Measurements from ENCODE around the gene RSPRY1. TPM values are rescaled to one million over a fixed set of nuclear protein-coding genes. Genes with fewer than 3 reads are reported as not detected.

Gene RSPRY1
- total RNA-seq, 1 donor from 2014 or later, result 76.8 TPM

DNA sequence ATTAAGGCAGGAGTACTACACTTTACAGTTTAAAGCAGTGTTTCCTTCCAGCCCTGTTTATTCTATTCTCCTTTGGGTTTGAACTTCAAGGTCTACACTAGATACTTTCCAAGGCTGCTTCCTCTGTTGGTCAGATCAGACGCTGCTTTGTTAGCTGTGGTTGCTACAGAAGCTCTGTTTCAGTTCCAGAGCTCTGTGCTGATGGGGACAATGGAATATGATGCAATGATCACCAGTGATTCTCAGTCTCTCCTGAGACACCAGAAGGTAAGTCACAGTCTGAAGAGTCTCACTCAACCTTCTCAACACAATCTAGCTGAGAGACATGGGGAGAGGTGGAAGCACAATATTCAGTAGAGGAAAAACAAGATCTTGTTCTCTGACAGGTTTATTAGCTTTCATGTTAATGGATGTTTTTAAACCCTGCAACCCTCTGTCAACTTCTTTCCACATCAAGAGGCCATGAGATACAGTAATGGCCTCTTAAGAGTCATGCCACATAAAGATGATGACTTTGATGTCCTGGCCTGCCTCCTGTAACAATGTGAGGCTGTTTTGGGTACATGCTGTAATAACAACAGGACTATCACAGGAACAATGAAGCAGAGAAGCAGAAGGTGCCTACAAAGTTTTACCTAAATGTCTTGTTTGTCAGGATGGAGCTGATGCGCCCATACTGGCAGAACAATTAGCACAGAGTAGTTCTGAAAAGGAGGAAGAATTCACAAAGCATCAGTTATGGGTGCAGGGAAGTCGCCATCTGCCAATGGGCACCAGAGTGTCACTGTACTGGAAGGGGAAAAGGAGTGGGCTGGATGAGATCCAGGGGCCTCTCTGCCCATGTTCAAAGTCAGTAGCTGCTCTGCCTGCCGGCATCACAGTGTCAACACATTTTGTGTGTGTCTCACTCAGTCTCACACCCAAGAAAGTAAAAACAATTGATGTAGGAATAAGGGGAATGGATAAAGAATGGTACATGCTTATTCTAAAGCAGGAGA is 33.7 kb upstream of the RSPRY1 start:
- Histone ChIP-seq H2AFZ (ENCODE audit: low read depth, low read length) (no peak overlapping the region), H3K9ac (ENCODE audit: low read length) (no peak overlapping the region), H3K4me1 (ENCODE audit: insufficient read depth, low read length) (peaks cover 8% of the 10 kb centered on the region), H3K36me3 (ENCODE audit: insufficient read depth, low read length) (peaks cover 21% of the 10 kb centered on the region), H3K4me2 (ENCODE audit: low read length) (no peak overlapping the region), H3K27me3 (ENCODE audit: insufficient read depth, low read length) (no peaks in the 10 kb centered on the region), H3K27ac (ENCODE audit: low read depth, low read length) (no peak overlapping the region), H3K79me2 (ENCODE audit: insufficient read depth, low read length) (no peaks in the 10 kb centered on the region), H3K4me3 (ENCODE audit: insufficient read depth, low read depth, low read length) (no peak overlapping the region), H4K20me1 (ENCODE audit: insufficient read depth, low read length) (no peaks in the 10 kb centered on the region), H3K9me3 (ENCODE audit: insufficient read depth, low read depth, low read length) (no peaks in the 10 kb centered on the region)
- Mint-ChIP-seq H3K27me3 (ENCODE audit: low read depth, unreplicated experiment) (no peaks in the 10 kb centered on the region), H3K9me3 (ENCODE audit: unreplicated experiment) (peaks cover 2% of the 10 kb centered on the region), H3K4me1 (ENCODE audit: low read depth, unreplicated experiment) (peaks cover 9% of the 10 kb centered on the region), H3K36me3 (ENCODE audit: low read depth, unreplicated experiment) (peaks cover 41% of the 10 kb centered on the region), H3K27ac (ENCODE audit: unreplicated experiment) (no peak overlapping the region), H3K4me3 (ENCODE audit: unreplicated experiment) (no peak overlapping the region)
- TF ChIP-seq, protein P1, sequence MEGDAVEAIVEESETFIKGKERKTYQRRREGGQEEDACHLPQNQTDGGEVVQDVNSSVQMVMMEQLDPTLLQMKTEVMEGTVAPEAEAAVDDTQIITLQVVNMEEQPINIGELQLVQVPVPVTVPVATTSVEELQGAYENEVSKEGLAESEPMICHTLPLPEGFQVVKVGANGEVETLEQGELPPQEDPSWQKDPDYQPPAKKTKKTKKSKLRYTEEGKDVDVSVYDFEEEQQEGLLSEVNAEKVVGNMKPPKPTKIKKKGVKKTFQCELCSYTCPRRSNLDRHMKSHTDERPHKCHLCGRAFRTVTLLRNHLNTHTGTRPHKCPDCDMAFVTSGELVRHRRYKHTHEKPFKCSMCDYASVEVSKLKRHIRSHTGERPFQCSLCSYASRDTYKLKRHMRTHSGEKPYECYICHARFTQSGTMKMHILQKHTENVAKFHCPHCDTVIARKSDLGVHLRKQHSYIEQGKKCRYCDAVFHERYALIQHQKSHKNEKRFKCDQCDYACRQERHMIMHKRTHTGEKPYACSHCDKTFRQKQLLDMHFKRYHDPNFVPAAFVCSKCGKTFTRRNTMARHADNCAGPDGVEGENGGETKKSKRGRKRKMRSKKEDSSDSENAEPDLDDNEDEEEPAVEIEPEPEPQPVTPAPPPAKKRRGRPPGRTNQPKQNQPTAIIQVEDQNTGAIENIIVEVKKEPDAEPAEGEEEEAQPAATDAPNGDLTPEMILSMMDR (IDR thresholded peaks at IDR 0.05; ENCODE audit: insufficient read depth, low read depth, low read length), result no peak
- no peak for TF ChIP-seq EZH2 (IDR thresholded peaks at IDR 0.05; ENCODE audit: insufficient read depth, low read length)
- DNase-seq (ENCODE audit: low read depth) (no peak), FAIRE-seq (no peak)

DNA sequence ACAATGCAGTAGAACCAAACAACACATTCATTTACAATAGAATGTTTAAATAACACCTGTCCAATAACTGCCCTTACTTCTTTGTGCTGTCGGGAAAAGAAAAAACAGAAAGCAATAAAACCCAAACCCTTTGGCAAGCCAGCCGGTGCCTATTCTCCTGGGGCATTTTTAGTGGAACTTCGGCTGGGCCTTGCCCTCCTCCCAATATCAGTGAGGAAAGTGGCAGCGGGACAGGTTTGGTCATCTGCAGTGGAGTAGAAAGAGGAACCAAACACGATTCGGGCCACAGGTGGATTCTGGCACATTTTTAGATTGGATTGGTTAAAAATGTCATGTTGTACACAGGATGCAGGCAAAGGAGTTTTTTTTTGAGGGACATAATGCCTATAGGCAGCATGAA is 32.3 kb upstream of the RSPRY1 start:
- H4K20me1 ChIP-seq (ENCODE audit: insufficient read depth, low read length), result no peaks in the 10 kb centered on the region
- H3K27ac ChIP-seq (ENCODE audit: low read depth, low read length), result no peak overlapping the region
- H3K4me1 ChIP-seq (ENCODE audit: insufficient read depth, low read length), result peaks cover 2% of the 10 kb centered on the region
- H3K9me3 ChIP-seq (ENCODE audit: insufficient read depth, low read depth, low read length), result no peaks in the 10 kb centered on the region
- H3K4me2 ChIP-seq (ENCODE audit: low read length), result no peak overlapping the region
- Mint-ChIP-seq H3K4me1 (ENCODE audit: low read depth, unreplicated experiment) (peaks cover 6% of the 10 kb centered on the region), H3K4me3 (ENCODE audit: unreplicated experiment) (no peak overlapping the region), H3K27ac (ENCODE audit: unreplicated experiment) (no peak overlapping the region), H3K36me3 (ENCODE audit: low read depth, unreplicated experiment) (peaks cover 34% of the 10 kb centered on the region), H3K9me3 (ENCODE audit: unreplicated experiment) (no peaks in the 10 kb centered on the region), H3K27me3 (ENCODE audit: low read depth, unreplicated experiment) (no peaks in the 10 kb centered on the region)
- H3K27me3 ChIP-seq (ENCODE audit: insufficient read depth, low read length), result no peaks in the 10 kb centered on the region
- H3K79me2 ChIP-seq (ENCODE audit: insufficient read depth, low read length), result no peaks in the 10 kb centered on the region
- H3K4me3 ChIP-seq (ENCODE audit: insufficient read depth, low read depth, low read length), result no peak overlapping the region
- FAIRE-seq (no peak), DNase-seq (ENCODE audit: low read depth) (no peak)
- no peak overlapping the region for H3K9ac ChIP-seq (ENCODE audit: low read length)
- H2AFZ ChIP-seq (ENCODE audit: low read depth, low read length), result no peak overlapping the region
- peaks cover 22% of the 10 kb centered on the region for H3K36me3 ChIP-seq (ENCODE audit: insufficient read depth, low read length)
- TF ChIP-seq, protein P1 (IDR thresholded peaks at IDR 0.05; ENCODE audit: insufficient read depth, low read depth, low read length), result no peak
